Trophoblast cell (in vitro differentiated cells and primary cell): Measurements from ENCODE around the gene AMN.
A peak's percentile ranks its signal among the peaks of the same experiment; 100 is the strongest.
"Not testable (repeated sequence)": the region's sequence is repeated elsewhere in the genome, so short reads cannot be mapped to it uniquely, and the experiment has no call there.

Experiments used
- DNase-seq, 2 donors: peaks; one replicate each; pipeline ENCODE4 v3.0.0-alpha.2; 2016
- H2AFZ ChIP-seq: 2 replicates; pipeline ENCODE4 v1.6.1; 2013; ENCODE audit warnings: low read length, moderate library complexity, mild to moderate bottlenecking; ENCODE audit not compliant: insufficient read depth, poor library complexity
- H2AK5ac ChIP-seq: 2 replicates; pipeline ENCODE4 v1.6.1; 2013; ENCODE audit warnings: mild to moderate bottlenecking, low read length
- H2BK120ac ChIP-seq: 2 replicates; pipeline ENCODE4 v1.6.1; 2013; ENCODE audit warnings: low read length, mild to moderate bottlenecking, moderate library complexity; ENCODE audit not compliant: insufficient read depth, poor library complexity
- H2BK12ac ChIP-seq: 2 replicates; pipeline ENCODE4 v1.6.1; 2013; ENCODE audit warnings: mild to moderate bottlenecking, low read length, moderate library complexity
- H2BK5ac ChIP-seq: 2 replicates; pipeline ENCODE4 v1.6.1; 2013; ENCODE audit warnings: low read length, low read depth, moderate library complexity, mild to moderate bottlenecking; ENCODE audit not compliant: poor library complexity
- H3K14ac ChIP-seq: 2 replicates; pipeline ENCODE4 v1.6.1; 2013; ENCODE audit warnings: mild to moderate bottlenecking, low read length
- H3K18ac ChIP-seq: 2 replicates; pipeline ENCODE4 v1.6.1; 2013; ENCODE audit warnings: mild to moderate bottlenecking, low read length
- H3K23ac ChIP-seq: 2 replicates; pipeline ENCODE4 v1.6.1; 2013; ENCODE audit warnings: low read length
- H3K27ac ChIP-seq: 2 replicates; pipeline ENCODE4 v1.5.1; 2013; ENCODE audit warnings: low read depth, mild to moderate bottlenecking, inconsistent platforms, low read length, moderate library complexity
- H3K27me3 ChIP-seq: 2 replicates; pipeline ENCODE4 v1.6.1; 2013; ENCODE audit warnings: inconsistent platforms, mild to moderate bottlenecking, low read length, moderate library complexity; ENCODE audit not compliant: insufficient read depth
- H3K36me3 ChIP-seq, 2 experiments: 1 replicate in 1 of 2; 2 replicates in 1 of 2; pipeline ENCODE4 v1.6.1; 2013; ENCODE audit warnings: low read length in 2 of 2, mild to moderate bottlenecking in 2 of 2, moderate library complexity in 1 of 2; ENCODE audit not compliant: insufficient read depth in 2 of 2, control insufficient read depth in 1 of 2
- H3K4ac ChIP-seq: 2 replicates; pipeline ENCODE4 v1.6.1; 2013; ENCODE audit warnings: low read depth, mild to moderate bottlenecking, low read length, moderate library complexity
- H3K4me1 ChIP-seq, 2 experiments: 1 replicate in 1 of 2; 2 replicates in 1 of 2; pipeline ENCODE4 v1.6.1; 2013; ENCODE audit warnings: low read length in 2 of 2, mild to moderate bottlenecking in 2 of 2, moderate library complexity in 1 of 2; ENCODE audit not compliant: insufficient read depth in 2 of 2, control insufficient read depth in 1 of 2
- H3K4me2 ChIP-seq: 2 replicates; pipeline ENCODE4 v1.6.1; 2013; ENCODE audit warnings: inconsistent platforms, mild to moderate bottlenecking, low read length, moderate library complexity
- H3K4me3 ChIP-seq: 2 replicates; pipeline ENCODE4 v1.5.1; 2013; ENCODE audit warnings: mild to moderate bottlenecking, low read depth, low read length, inconsistent platforms
- H3K79me1 ChIP-seq: one replicate; pipeline ENCODE4 v1.6.1; 2013; ENCODE audit warnings: low read length
- H3K79me2 ChIP-seq: 2 replicates; pipeline ENCODE4 v1.6.1; 2013; ENCODE audit warnings: low read length, mild to moderate bottlenecking; ENCODE audit not compliant: control insufficient read depth, insufficient read depth, poor library complexity
- H3K9ac ChIP-seq: 2 replicates; pipeline ENCODE4 v1.6.1; 2013; ENCODE audit warnings: mild to moderate bottlenecking, low read length
- H3K9me3 ChIP-seq: 2 replicates; pipeline ENCODE4 v1.6.1; 2013; ENCODE audit warnings: low read depth, mild to moderate bottlenecking, control low read depth, inconsistent platforms, low read length; ENCODE audit not compliant: insufficient read depth
- H4K12ac ChIP-seq: 2 replicates; pipeline ENCODE4 v1.6.1; 2013; ENCODE audit warnings: low read depth, mild to moderate bottlenecking, low read length, moderate library complexity
- H4K8ac ChIP-seq: 2 replicates; pipeline ENCODE4 v1.6.1; 2013; ENCODE audit warnings: low read depth, mild to moderate bottlenecking, low read length, moderate library complexity
- H4K91ac ChIP-seq: one replicate; pipeline ENCODE4 v1.6.1; 2013; ENCODE audit warnings: low read depth, mild to moderate bottlenecking, low read length, moderate library complexity
- WGBS: extraction: QIAGEN DNeasy Blood & Tissue Kit; methylation state at CpG from one replicate; pipeline ENCODE4 v1.1.7; 2013; ENCODE audit warnings: missing lambda C conversion rate; ENCODE audit not compliant: insufficient read length, insufficient coverage; ENCODE audit errors: extremely low coverage; 5-methylcytosine and 5-hydroxymethylcytosine counted together

The AMN gene

DNA sequence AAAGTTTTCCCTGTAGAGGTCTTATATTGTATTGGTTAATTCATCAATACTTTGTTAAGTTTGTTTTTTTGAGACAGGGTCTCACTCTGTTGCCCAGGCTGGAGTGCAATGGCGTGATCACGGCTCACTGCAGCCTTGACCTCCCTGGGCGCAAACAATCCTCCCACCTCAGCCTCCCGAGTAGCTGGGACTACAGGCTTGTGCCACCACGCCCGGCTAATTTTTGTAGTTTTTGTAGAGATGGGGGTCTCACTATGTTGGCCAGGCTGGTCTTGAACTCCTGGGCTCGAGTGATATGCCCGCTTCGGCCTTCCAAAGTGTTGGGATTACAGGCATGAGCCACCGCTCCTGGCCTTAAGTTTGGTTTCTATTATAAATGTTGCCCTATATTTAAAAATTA is 4.4 kb downstream of the AMN start:
- H4K91ac ChIP-seq = not testable (repeated sequence)

DNA sequence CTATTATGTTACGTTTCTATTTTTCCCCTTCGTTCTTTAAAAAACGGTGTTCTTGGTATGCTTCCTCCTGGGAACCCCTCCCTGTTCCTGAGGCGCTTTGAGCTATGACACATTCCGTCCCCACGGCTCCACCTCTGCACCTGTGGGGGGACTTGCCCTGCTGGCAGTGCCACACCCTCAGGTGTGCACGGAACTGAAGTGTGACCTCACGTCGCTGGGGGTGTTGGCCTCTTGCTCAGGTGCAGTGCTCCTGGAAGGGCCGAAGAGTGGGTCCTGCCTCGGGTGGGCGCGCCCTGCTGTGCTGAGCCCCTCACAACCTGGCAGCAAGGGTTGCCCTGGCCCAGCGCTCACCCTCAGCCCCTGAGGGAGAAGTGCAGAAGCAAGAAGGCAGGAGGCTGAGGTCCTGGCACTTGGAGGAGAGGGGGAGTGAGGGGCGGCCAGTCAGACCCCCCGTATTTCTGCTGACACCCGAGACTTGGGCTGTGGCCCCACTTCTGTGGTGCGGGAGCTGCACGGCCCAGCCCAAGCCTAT is 4.9 kb downstream of the AMN start:
- Histone ChIP-seq H3K4me1 (peaks cover 17 to 23% of the 10 kb centered on the region in 2 experiments), H3K27me3 (peaks cover 33% of the 10 kb centered on the region), H2AFZ (no peak overlapping the region), H3K79me1 (peaks cover 3% of the 10 kb centered on the region), H3K79me2 (no peaks in the 10 kb centered on the region), H2AK5ac (no peak overlapping the region), H3K9ac (no peak overlapping the region), H4K91ac (no peak overlapping the region), H3K23ac (no peak overlapping the region), H4K12ac (no peak overlapping the region), H3K14ac (no peak overlapping the region), H4K8ac (no peak overlapping the region), H3K4me2 (peak overlapping the region; percentile 77), H2BK12ac (no peak overlapping the region), H3K36me3 (peaks cover 7 to 8% of the 10 kb centered on the region in 2 experiments), H3K9me3 (peaks cover 14% of the 10 kb centered on the region), H3K27ac (no peak overlapping the region), H2BK120ac (no peak overlapping the region), H3K4ac (no peak overlapping the region), H3K4me3 (peak overlapping the region; percentile 26), H2BK5ac (no peak overlapping the region), H3K18ac (no peak overlapping the region)
- WGBS = no CpG with 5 or more reads among the region's 19 CpGs
- DNase-seq = no peak

More for the DNA sequence above, 4.4 kb downstream of the AMN start:
- not testable (repeated sequence) for H2AFZ ChIP-seq, H4K12ac ChIP-seq, DNase-seq, H3K4ac ChIP-seq, H3K4me3 ChIP-seq, H4K8ac ChIP-seq, H2BK12ac ChIP-seq, H3K4me2 ChIP-seq, H3K27ac ChIP-seq, H2BK5ac ChIP-seq, H3K79me2 ChIP-seq, H2AK5ac ChIP-seq, H3K9ac ChIP-seq, H3K18ac ChIP-seq, H3K23ac ChIP-seq, H3K36me3 ChIP-seq, H3K79me1 ChIP-seq, H2BK120ac ChIP-seq, H3K14ac ChIP-seq
- no CpG with 5 or more reads among the region's 10 CpGs for WGBS
- Histone ChIP-seq H3K9me3 (peaks cover 17% of the 10 kb centered on the region), H3K27me3 (peaks cover 33% of the 10 kb centered on the region), H3K4me1 (peaks cover 17 to 23% of the 10 kb centered on the region in 2 experiments)

- H2AFZ ChIP-seq = peak overlapping the region; percentile 58
- peaks cover 10 to 12% of the 10 kb centered on the region in 2 experiments for H3K36me3 ChIP-seq
- no peak overlapping the region for H2BK120ac ChIP-seq
- no peak overlapping the region for H3K9ac ChIP-seq
- H3K27ac ChIP-seq = no peak overlapping the region
- H4K8ac ChIP-seq = peak overlapping the region; percentile 33
- H3K4me2 ChIP-seq = peak overlapping the region; percentile 77
- peaks cover 3% of the 10 kb centered on the region for H3K79me1 ChIP-seq
- peak overlapping the region; percentile 45 for H3K14ac ChIP-seq
- no peak overlapping the region for H2BK12ac ChIP-seq
- peak overlapping the region; percentile 18 for H3K18ac ChIP-seq
- no CpG with 5 or more reads among the region's 35 CpGs for WGBS
- DNase-seq = no peak
- H3K9me3 ChIP-seq = peaks cover 14% of the 10 kb centered on the region
- H4K91ac ChIP-seq = no peak overlapping the region
- H3K79me2 ChIP-seq = no peaks in the 10 kb centered on the region
- no peak overlapping the region for H3K4ac ChIP-seq
- peak overlapping the region; percentile 61 for H3K4me3 ChIP-seq
- H3K23ac ChIP-seq = no peak overlapping the region
- no peak overlapping the region for H2AK5ac ChIP-seq
- H3K27me3 ChIP-seq = peaks cover 33% of the 10 kb centered on the region
- no peak overlapping the region for H4K12ac ChIP-seq
- peaks cover 17 to 23% of the 10 kb centered on the region in 2 experiments for H3K4me1 ChIP-seq
- no peak overlapping the region for H2BK5ac ChIP-seq
These were observed 5.5 kb downstream of the AMN start for GRCh38 chr14:102927878-102928411.

- Histone ChIP-seq H3K27ac (no peak overlapping the region), H3K79me2 (no peaks in the 10 kb centered on the region), H3K27me3 (peaks cover 33% of the 10 kb centered on the region), H2BK5ac (no peak overlapping the region), H3K4me1 (peaks cover 17 to 23% of the 10 kb centered on the region in 2 experiments), H2BK120ac (no peak overlapping the region), H3K4me2 (peak overlapping the region; percentile 77), H3K9me3 (peaks cover 14% of the 10 kb centered on the region), H3K79me1 (peaks cover 3% of the 10 kb centered on the region), H3K14ac (peak overlapping the region; percentile 45), H3K4me3 (peak overlapping the region; percentile 67), H3K4ac (no peak overlapping the region), H4K91ac (no peak overlapping the region), H2AK5ac (peak overlapping the region; percentile 22), H2AFZ (peak overlapping the region; percentile 73), H4K12ac (peak overlapping the region; percentile 34), H3K23ac (no peak overlapping the region), H2BK12ac (no peak overlapping the region), H4K8ac (peak overlapping the region; percentile 33), H3K36me3 (peaks cover 15 to 18% of the 10 kb centered on the region in 2 experiments), H3K18ac (peak overlapping the region; percentile 16), H3K9ac (no peak overlapping the region)
- peak; percentile 24 to 46 for DNase-seq
- WGBS = no CpG with 5 or more reads among the region's 94 CpGs
These were observed 6.2 kb downstream of the AMN start for GRCh38 chr14:102928412-102929240.
